ENCODE measurements around the gene CELF2.
A peak's percentile ranks its signal among the peaks of the same experiment; 100 is the strongest.
"Not testable (repeated sequence)": the region's sequence is repeated elsewhere in the genome, so short reads cannot be mapped to it uniquely, and the experiment has no call there.

CELF2 gene

DNA sequence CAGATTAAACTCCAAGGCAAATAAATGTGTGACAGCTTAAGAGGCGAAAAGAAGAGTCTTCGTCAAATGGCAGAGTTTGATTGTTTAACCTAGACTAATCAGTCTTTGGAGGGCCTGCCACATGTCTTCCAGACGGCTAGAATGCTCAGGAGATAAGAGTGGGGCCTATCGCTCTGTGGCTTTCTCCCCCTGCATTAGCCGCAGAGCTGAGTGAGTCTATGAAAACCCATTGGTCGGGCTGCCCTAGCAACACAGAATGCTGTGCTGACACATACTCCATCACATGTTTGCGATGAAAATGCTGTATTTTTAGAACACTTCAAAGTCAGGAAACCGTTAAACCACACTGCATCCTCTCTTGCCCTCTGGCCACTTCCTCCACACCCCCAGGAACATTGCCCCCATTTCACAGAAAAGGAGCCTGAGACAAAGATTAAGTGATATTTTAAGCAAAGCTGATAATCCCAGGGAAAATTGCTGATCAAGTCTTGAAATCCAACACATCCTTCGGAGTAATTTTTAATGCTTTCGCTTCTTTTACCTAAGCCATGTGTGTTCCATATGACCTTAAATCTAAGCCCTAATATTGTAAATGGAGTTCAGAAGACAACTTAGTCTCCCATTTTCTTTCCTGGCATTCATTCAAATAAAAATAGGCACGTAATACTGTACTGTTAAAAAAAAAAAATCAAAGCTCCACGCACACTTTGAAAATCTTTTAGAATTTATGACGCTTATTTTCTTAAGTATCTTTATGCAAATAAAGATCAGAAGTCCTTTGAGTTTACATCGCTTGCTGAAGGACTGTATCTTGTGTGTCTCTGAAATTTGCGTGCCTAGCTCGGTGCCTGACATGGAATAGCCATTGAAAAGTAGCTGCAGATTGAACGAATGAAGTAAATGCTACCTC, 161.2 kb downstream of the CELF2 start:
- no peak for DNase-seq

DNA sequence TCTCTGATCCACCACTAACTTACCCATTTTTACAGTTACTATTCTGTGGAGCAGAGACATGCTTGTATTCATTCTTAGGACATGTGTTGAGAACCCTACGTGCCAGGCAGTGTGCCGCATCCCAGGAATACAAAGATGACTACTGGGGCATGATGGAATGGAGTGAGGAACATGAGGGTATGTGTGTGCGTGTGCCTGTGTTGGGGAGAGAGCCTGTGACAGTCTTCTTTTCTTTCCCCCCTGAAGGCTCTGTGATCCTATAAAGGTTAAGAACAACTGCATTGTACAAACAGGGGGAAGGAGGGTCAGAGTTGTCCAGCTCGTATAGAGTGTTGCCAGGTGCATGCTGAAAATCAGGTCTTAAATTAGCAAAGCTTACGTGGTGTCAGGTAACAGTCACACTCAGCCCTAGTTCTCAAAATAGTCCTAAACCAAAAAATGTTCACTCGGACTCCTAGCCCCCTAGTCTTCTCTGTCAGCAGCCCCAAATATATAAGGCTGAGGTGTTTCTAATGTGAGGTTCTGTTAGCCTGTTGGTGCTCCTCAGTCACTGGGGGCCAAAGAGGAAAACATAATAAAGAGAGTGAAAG, 161.9 kb downstream of the CELF2 start:
- no peak for DNase-seq

DNA sequence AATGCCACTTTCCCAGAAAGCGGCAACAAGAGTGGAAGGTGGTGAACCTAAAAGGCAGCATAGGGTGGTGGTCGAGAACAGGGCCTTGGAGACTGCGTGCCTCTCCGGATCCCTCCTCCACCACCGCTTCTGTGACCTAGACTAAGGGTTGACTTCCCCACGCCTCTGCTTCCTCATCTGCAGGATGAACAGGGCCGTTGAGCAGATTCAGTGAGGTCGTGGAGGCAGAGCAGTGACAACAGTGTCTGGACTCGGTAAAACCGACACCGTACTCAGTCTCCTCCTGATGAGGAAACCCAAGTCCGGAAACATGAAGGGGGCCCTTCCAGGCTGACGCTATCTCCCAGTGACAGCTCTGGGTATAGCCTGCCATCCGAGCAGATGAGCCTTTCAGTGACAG, 162.6 kb downstream of the CELF2 start:
- no peak for DNase-seq

DNA sequence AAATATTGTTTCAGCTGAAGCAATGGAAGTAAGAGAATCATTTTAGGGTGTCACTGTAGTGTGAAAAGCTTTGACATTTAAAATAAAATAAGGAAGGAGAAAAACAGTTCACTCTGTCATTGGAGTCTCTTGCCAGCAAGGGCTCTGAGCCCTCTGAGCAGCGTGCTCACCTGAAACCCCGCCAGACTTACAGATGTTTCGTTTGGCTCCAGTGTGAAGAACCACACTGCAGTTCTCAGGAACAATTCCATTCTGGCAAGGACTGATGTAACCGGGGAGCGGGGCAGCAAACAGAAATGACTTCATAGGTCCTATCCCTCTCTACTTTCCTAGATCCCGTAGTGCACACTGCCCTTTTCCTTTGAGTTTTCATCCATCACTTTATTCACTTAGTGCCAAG, 164.3 kb downstream of the CELF2 start:
- DNase-seq: no peak

DNA sequence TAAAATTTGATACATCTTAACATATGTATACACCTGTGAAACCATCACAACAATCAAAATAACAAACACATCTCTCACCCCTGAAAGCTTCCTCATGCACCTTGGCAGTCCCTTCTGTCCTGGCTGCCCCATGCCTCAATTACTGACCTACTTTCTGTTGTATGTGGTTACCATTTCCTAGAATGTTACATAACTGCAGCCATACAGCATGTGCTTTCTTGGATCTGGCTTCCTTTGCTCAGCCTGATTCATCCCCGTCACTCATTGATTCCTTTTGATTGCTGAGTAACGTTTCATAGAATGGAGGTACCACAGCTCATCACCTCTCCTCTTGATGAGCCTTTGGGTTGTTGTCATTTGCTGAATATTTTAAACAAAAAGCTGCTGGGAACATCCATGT, 165.3 kb downstream of the CELF2 start:
- DNase-seq: no peak

DNA sequence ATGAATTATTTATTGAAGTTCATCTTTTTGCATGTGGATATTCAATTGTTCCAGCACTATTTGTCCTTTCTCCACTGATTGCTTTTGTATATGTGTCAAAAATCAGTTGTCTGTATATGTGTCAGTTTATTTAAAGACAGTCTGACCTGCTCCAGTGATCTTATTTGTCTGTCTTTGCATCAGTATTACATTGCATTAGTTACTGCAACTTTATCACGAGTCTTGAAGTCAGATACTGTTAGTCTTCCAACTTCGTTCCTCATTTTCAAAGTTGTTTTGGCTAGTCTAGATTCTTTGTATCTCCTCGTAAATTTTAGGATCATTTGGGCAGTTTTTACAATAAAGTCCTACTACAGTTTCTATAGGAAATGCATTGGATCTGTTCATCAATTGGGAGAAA, 166.4 kb downstream of the CELF2 start:
- no peak for DNase-seq

DNA sequence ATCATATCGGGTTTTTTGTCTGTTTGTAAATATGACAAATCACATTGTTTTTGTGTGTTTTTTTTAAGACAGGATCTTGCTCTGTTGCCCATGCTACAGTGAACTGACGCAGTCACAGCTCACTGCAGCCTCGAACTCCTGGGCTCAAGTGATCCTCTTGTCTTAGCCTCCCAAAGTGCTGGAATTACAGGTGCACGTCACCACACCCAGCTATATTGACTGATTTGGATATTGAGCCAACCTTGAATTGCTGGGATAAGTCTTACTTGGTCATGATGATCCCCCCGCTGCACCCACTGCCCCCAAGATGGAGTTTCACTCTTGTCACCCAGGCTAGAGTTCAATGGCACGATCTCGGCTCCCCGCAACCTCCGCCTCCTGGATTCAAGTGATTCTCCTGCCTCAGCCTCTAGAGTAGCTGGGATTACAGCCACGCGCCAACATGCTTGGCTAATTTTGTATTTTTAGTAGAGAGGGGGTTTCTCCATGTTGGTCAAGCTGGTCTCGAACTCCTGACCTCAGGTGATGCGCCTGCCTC, 167.5 kb downstream of the CELF2 start:
- DNase-seq: not testable (repeated sequence)

DNA sequence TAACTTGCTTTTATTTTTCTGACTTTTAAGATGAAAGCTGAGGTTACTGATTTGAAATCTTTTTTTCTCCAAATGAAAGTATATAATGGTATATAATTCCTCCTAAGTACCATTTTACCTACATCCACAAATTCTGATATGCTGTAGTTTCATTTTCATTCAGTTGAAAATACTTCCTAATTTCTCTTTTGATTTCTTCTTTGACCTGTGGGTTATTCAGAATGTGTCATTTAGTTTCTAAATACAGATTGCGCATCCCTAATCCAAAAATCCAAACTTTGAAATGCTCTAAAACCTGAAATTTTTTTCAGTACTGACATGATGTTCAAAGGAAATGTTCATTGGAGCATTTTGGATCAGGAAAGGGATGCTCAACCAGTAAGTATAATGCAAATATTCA, 168.7 kb downstream of the CELF2 start:
- DNase-seq: no peak

DNA sequence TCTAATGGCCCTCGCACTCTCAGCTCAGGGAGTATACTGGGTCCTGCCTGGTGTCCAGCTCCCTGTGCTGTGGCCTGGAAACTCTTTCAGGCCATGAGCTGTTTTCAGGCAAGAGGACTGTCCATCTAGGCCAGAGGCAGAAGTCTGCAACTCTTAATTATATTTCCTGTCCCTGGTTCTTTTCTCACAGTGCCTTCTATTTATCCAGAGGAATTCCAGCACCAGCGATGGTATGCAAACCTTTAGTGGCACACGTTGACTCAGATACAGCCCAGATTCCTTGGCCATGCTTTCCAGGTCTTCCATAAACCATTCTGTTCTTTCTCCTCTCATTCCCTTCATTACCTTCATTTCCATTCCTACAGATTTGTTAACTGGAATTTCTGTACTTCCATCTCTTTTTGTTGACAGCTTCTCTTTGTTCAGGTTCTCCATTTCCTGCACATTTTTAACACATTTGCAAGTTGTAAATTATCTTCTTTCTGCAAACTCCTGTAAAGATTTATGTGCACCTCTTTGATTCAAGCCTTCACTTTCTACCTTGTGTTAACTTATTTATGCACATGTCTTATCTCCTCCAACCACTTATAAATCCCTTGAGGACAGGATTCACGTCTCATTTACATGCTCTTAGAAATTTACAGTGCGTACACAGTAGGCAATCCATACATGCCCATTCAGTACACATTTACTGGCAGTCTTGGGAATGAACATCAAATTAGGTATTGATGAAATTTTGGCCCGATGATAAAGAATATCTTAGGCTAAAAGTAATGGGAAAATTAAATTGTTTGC, 172.1 kb downstream of the CELF2 start:
- no peak for DNase-seq

DNA sequence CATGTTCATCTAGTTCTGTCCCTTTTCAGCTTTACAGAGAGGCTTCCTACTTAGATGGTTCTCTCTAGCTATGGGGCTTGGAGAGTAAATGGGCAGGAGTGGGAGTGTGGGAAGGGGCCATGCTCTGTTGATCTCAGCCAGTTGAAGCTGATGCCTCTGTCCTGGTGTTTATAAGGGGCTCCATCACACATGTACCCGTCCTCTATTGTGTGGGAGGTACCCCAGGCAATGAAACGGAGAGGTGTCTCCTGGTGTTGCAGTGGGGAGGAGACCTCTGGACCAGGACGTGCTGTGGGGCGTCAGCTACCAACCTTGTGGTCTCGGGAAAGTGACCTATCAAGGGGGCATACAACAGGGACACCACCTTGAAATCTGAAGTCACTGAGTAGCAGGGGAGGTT, 173.5 kb downstream of the CELF2 start:
- DNase-seq: no peak

DNA sequence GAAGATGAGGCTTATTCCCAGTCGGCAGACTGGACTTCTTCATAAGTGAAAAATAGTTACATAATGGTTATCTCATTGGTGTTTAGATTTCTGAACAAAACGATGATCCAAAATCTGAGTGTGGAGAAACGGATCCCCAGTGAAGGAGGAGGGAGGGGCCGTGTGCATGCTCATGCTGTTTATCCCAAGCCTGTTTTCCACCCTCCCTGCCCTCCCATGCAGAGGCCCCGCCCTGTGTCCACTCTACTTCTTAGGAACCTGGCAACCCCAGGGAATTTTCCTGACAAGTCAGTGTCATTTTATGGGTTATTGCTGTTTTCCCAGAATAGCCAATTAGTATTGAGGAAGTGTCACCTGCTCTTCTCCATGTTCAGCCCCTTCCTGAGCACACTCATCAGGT, 174.0 kb downstream of the CELF2 start:
- DNase-seq: no peak

DNA sequence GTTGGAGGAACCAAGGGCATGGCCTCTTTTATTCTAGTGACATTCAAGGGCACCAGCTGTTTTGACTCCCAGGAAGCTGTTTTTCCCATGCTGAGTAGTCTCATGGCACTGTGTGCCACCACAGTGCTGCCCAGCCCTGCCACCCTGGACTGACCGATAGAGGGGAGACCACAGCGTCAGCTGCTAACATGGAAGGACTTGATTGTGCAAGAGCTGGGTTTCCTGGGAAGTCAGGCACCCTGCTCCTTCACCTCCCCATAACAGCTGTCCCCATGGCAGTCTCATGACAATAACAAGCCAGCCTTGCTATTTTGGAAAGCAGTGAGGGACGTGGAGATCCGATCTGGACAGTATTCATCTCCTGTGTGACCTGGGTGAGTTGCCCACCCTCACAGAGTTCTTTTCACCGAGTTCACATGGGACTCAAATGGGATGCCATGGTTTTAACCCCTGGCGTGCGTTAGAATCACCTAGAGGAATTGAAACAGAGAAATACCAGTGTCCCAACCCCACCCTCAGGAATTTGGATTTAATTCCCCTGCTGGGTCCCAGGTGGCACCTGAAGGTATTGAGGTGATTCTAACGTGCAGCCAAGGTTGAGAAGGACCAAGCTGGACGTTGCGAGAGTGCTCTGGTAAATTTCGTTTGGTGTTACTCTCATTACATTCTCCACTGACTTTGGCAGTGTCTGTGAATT, 174.8 kb downstream of the CELF2 start:
- no peak for DNase-seq

DNA sequence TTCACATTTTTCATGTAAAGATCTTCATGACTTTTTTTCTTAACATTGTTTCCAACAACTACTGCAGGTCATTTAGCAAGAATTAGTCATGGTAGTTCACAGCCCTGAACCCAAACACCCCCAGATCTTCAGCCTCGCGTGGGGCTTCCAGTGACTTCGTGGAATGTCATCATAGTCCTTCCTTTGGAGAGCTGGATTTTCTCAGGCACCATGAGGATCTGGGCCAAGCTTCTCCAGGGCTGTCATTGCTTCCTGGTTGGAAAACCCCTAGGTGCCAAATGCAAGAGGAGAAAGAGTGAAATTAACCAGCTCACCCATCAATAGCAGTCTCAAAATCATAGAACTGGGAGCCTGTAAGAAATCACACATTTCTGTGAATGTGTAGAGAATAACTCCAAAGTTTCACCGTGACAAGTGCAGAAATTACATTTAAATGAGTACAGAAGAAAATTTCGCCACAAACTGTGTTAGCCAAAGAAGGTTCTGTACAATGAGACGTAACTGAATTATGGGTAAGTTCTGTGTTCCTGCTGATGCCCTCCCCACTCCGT, 175.4 kb downstream of the CELF2 start:
- no peak for DNase-seq

DNA sequence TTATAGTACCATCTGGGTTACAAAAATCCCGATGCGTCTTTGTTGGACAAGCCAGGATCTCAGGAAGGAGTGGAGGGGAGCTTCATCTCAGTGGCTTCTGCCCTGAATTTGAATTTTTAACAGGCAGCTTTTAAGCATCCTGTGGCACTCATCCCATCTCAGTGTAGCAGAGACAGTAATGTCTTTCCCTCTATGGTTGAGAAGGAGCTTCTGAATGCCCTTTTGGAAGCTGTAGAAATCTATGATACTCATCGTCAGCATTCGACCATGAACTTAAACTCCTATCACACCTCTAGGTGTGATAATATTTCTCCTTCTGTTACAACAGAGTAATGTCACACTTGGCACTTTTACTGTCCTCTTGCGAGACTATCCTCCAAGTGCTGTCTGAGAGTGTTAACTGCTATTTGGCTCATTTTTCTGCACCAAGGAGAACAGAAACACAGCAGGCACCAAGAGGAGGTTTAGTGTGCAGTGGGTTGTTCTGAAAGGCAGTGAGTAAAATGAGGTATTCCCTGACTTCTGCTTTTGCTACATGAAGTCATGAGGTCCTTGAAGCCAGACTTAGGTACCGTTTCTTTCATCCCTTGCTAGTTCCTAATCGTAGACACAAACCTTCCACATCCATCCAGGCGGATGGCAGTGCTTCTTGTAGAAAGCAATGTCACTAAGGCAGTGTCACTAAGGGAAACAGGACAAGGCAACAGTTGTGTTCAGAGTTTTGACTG, 177.4 kb downstream of the CELF2 start:
- no peak for DNase-seq

DNA sequence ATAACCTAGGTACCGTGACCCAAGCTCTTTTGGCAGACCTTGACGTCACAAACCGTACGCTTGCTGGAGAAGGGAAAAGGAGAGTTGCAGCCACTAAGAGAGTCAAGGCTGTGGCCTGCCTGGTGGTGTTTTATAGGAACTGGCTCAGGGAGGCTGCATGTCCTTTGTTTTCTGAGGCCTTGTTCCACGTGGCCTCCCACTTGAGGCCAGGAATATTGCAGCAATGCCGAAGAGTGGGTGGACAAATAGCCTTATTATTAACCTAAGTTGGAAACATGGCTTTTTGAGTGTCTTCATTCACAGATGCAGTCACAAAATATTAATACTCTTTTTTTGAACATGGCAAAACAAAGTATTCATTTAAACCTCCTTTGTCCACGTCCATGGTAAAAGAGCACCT, 178.0 kb downstream of the CELF2 start:
- no peak for DNase-seq

DNA sequence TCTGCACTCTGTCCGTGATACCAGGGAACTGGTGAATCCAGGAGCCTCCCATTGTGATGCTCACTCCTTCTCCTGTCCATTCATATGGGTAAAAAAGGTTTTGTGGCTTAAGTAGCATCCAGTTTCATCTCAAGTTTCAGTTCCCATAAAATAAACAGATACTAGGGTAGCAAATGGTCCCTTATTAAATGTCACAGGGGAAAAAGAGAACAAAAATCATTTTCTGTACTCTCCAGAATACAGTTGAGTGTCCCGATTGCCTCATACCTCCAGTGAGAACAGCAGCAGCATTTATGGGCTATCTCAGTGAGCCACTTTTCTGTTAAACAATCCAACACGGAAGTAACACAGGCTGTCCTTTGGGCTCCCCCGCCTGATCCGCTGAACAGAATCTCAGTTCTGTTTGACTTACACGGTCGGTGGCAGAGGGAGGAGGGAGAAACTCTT, 179.6 kb downstream of the CELF2 start:
- no peak for DNase-seq

DNA sequence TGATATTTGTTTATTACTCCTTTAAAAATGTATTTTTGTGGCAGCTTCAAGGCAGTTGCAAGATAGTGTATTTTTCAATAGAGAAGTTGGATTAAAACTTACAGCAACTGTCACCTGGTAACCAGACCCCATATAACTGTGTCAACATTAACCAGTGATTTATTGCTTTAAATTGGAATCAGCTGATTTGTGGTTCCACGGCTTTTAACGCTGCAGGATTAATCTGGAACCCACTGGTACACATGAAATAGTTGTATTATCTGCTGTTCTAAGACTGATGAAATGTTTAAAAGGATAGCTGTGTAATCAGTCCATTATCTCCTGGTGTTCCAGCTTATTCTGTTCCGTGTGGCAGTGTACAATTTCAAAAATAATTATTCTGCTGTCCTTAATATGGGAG, 180.2 kb downstream of the CELF2 start:
- DNase-seq: no peak

DNA sequence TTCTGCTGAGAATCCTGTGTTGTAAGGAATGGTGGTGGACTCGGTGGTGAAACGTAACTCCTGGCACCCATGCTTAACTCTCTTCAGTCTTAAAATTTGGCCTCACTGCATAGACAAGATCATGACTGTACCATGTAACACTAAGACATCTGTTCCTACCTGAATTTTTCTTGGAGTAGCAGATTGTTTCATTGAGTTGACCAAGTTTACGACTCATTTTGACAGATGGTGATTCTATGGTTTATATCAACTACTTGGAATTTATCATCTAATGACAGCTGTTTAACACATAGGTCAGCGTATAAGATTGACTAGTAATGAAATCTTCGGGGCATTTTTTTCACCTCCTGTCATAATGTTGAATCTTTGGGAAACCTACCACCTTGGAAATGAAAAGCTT, 184.2 kb downstream of the CELF2 start:
- DNase-seq: no peak

DNA sequence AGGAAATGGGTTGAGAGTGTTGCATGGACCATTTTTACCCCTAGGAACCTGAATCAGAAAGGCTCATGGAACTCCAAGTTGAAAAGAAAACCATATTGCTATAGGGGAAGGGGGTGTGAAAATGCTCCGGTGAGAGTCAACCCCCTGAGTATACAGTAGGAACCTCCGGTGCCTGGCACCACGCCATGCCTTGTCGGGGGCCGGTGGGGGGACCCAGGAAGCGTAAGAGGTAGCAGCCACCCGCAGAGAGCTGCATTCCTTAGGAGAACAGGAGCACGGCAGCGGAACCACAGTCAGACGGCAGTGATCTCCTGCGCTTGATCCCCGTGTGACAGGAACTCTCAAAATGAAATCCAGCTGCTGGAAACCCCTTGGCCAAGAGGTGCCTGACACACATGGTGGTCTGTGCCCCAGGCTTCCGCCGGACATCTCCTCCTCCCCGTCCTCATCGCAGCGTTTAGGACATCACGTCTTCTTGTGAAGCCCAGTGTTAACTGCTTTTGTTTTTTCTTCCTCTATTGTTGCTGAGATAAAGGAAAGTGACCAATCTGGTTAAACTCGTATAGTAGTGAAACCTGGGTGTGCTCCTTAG, 186.8 kb downstream of the CELF2 start:
- peak; percentile 37 for DNase-seq

DNA sequence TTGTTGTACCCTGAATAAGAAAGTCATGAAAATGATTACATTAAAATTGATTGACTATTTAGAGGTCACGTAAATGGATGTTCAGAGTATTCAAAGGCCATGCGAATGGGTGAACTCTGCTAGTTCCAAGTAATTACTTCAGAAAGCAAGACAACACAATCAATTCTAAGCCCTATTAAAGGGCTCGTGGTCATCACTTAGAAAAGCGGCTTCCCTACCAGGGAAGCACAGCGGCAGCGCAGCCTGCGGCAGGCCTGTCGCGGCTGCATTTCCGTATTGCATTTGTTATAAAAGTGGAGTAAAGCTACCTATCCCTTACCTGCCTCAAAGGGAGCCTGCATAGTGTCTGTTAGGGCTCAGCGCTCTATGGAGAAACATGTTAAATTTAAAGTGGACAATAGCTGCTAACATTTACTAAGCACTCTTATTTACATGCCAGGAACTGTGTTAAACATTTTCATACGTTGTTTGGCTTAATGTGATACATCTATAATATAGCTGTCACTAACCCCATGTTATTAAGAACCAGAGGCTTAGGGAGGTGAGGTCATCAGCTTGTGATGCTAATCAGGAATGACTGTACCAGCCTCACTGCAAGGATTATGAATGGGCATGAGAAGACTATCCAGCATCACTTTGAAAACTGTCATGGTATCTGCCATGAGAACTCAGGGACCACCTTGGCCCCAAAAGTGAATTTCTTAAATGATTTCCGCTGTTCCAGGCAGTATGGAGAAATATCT, 187.5 kb downstream of the CELF2 start:
- DNase-seq: peak; percentile 4

All from kidney glomerular epithelial cell (primary cell).